A549 (cell line): ENCODE results near the gene UPK3B.

Source experiments
- HOXA7 ChIP-seq: fragments of 250-450 bp; sonication (Bioruptor Pico); IDR thresholded peaks from 2 replicates; pipeline ENCODE4 v1.5.0; 2020; ENCODE audit warnings: mild to moderate bottlenecking, moderate library complexity
- MAZ ChIP-seq: fragments of 150-350 bp; IDR thresholded peaks from 2 replicates; pipeline ENCODE4 v1.6.1; 2014; ENCODE audit warnings: antibody characterized with exemption, low read depth, low read length, borderline replicate concordance
- TF ChIP-seq, protein P1 (sequence below): fragments of >200 bp; sonication (Bioruptor Twin); formaldehyde crosslinking; IDR thresholded peaks from 3 replicates; pipeline ENCODE4 v1.5.1; 2016

DNA sequence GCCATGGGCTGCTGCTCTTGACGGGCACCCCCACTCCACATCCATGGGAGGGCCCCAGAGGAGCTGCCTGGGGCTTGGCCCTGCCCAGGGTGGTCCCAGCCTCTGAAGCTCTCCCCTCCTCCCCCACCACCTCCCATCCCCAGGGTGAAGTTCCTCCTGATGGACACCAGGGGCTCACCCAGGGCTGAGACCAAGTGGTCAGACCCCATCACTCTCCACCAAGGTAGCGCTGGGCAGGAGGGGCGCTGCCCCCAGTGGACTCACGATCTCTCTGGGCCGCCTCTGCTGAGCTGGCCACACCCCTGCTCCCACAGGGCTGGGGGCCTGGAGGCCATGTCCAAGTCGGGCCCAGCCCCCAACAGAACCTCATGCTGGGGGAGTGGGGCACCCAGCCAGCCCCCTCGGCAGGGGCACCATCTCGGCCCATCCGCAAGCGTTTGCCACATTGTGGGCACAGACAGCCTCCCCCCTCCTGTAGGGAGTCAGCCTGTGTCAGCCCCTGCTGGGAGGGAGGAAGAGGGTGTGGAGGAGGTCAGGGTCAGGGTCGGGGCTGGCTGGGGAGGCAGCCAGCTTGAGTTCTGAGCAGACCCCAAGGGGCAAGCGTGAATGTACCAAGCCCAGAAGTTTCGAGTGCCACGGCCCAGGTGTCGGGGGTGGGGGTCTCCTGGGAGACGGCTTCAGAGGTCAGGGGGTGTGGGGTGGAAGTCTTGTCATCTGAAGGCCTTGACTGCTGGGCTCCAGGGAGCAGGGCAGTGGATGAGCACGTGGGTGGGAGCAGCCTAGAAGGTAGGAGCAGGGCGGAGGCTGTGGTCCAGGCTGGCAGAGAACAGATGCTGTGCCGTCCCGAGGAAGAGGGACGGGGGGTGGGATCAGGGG, 2.8 kb downstream of the UPK3B start:
- 0 out of 2 replicates have a peak, but pooled peaks have one; percentile 27 for TF ChIP-seq HOXA7
- TF ChIP-seq, protein P1, sequence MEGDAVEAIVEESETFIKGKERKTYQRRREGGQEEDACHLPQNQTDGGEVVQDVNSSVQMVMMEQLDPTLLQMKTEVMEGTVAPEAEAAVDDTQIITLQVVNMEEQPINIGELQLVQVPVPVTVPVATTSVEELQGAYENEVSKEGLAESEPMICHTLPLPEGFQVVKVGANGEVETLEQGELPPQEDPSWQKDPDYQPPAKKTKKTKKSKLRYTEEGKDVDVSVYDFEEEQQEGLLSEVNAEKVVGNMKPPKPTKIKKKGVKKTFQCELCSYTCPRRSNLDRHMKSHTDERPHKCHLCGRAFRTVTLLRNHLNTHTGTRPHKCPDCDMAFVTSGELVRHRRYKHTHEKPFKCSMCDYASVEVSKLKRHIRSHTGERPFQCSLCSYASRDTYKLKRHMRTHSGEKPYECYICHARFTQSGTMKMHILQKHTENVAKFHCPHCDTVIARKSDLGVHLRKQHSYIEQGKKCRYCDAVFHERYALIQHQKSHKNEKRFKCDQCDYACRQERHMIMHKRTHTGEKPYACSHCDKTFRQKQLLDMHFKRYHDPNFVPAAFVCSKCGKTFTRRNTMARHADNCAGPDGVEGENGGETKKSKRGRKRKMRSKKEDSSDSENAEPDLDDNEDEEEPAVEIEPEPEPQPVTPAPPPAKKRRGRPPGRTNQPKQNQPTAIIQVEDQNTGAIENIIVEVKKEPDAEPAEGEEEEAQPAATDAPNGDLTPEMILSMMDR = peak; percentile 34; the same call in 1 of the 3 replicates
- no peak for TF ChIP-seq MAZ
